T-helper 2 cell (primary cell): ENCODE measurements around the gene CTNNBL1.

ENCODE experiments used
- DNase-seq, 5 experiments: peaks; one replicate each; pipeline versions ENCODE4 v3.0.0 to v3.0.0-alpha.2; 2012 to 2022

CTNNBL1 gene

GRCh38 chr20:37905671-37906613 is 212.1 kb downstream of the CTNNBL1 start:
- no peak for DNase-seq

- no peak for DNase-seq
Measured at GRCh38 chr20:37907330-37907676, 213.5 kb downstream of the CTNNBL1 start.

- no peak for DNase-seq
Measured at GRCh38 chr20:37907677-37908401, 214.0 kb downstream of the CTNNBL1 start.

- DNase-seq = no peak
Measured at GRCh38 chr20:37911261-37911660, 217.4 kb downstream of the CTNNBL1 start.

- DNase-seq = peak in 1 of 5 experiments; percentile 23
Measured at GRCh38 chr20:37911838-37912281, 218.0 kb downstream of the CTNNBL1 start.

GRCh38 chr20:37912874-37913273 is 219.0 kb downstream of the CTNNBL1 start:
- no peak for DNase-seq

- no peak for DNase-seq
Measured at GRCh38 chr20:37913567-37914366, 219.9 kb downstream of the CTNNBL1 start.

- no peak for DNase-seq
Measured at GRCh38 chr20:37914367-37914671, 220.5 kb downstream of the CTNNBL1 start.

- peak in 1 of 5 experiments; percentile 36 for DNase-seq
Measured at GRCh38 chr20:37914672-37915433, 221.0 kb downstream of the CTNNBL1 start.

- DNase-seq = no peak
Measured at GRCh38 chr20:37915434-37915787, 221.6 kb downstream of the CTNNBL1 start.

GRCh38 chr20:37915800-37916570 is 222.2 kb downstream of the CTNNBL1 start:
- no peak for DNase-seq

- DNase-seq = no peak
Measured at GRCh38 chr20:37917461-37917860, 223.6 kb downstream of the CTNNBL1 start.

GRCh38 chr20:37918035-37918434 is 224.2 kb downstream of the CTNNBL1 start:
- DNase-seq = no peak

- no peak for DNase-seq
Measured at GRCh38 chr20:37919389-37920040, 225.7 kb downstream of the CTNNBL1 start.

GRCh38 chr20:37920270-37920669 is 226.4 kb downstream of the CTNNBL1 start:
- DNase-seq = peak in 1 of 5 experiments; percentile 15

GRCh38 chr20:37920679-37921322 is 227.0 kb downstream of the CTNNBL1 start:
- no peak for DNase-seq

- no peak for DNase-seq
Measured at GRCh38 chr20:37921341-37921929, 227.6 kb downstream of the CTNNBL1 start.
